HFF-Myc (cell line): ENCODE results near the gene CPT2.

Source experiments
- DNase-seq: peaks from one replicate; pipeline ENCODE4 v3.0.0-alpha.2; 2011; ENCODE audit warnings: low read depth; ENCODE audit errors: extremely low read depth
- H3K4me3 ChIP-seq: replicated peaks from 2 replicates; pipeline ENCODE4 v1.5.1; 2011; ENCODE audit warnings: low read depth, mild to moderate bottlenecking, control low read depth, low read length
- CTCF ChIP-seq: IDR thresholded peaks from 2 replicates; pipeline ENCODE4 v1.5.1; 2012; ENCODE audit warnings: mild to moderate bottlenecking, low read depth, low read length, control low read depth; ENCODE audit errors: missing control alignments

The CPT2 gene

GRCh38 chr1:53214376-53214940, 17.8 kb downstream of the CPT2 start:
- DNase-seq, result no peak
- TF ChIP-seq CTCF, result no peak
- H3K4me3 ChIP-seq, result no peak overlapping the region

- no peak overlapping the region for H3K4me3 ChIP-seq
- DNase-seq, result no peak
- TF ChIP-seq CTCF, result no peak
Observed at GRCh38 chr1:53218201-53218600, 21.6 kb downstream of the CPT2 start.

- H3K4me3 ChIP-seq, result peak overlapping the region; percentile 79
- DNase-seq, result no peak
- TF ChIP-seq CTCF, result no peak
Observed at GRCh38 chr1:53219711-53220110, 23.1 kb downstream of the CPT2 start.

GRCh38 chr1:53220171-53220961, 23.7 kb downstream of the CPT2 start, which contains the start of gene CZIB:
TSS of gene CZIB (minus strand) at chr1:53220634. CDS start at chr1:53220575, 59 bp downstream.
- TF ChIP-seq CTCF, result no peak
- H3K4me3 ChIP-seq, result peak within 1 kb of the TSS; percentile 79
- peak; percentile 61 for DNase-seq

GRCh38 chr1:53220962-53221286, 24.3 kb downstream of the CPT2 start:
- peak overlapping the region; percentile 79 for H3K4me3 ChIP-seq
- DNase-seq, result no peak
- TF ChIP-seq CTCF, result no peak

GRCh38 chr1:53237638-53238037, 41.0 kb downstream of the CPT2 start:
- TF ChIP-seq CTCF, result no peak
- peak overlapping the region; percentile 79 for H3K4me3 ChIP-seq
- no peak for DNase-seq
